ENCODE data around the gene IL34. TPM values are rescaled to one million over a fixed set of nuclear protein-coding genes. Genes with fewer than 3 reads are reported as not detected.

Gene IL34
- total and polyA plus RNA-seq, 4 donors: 0.25 to 0.93 (median 0.42) TPM

DNA sequence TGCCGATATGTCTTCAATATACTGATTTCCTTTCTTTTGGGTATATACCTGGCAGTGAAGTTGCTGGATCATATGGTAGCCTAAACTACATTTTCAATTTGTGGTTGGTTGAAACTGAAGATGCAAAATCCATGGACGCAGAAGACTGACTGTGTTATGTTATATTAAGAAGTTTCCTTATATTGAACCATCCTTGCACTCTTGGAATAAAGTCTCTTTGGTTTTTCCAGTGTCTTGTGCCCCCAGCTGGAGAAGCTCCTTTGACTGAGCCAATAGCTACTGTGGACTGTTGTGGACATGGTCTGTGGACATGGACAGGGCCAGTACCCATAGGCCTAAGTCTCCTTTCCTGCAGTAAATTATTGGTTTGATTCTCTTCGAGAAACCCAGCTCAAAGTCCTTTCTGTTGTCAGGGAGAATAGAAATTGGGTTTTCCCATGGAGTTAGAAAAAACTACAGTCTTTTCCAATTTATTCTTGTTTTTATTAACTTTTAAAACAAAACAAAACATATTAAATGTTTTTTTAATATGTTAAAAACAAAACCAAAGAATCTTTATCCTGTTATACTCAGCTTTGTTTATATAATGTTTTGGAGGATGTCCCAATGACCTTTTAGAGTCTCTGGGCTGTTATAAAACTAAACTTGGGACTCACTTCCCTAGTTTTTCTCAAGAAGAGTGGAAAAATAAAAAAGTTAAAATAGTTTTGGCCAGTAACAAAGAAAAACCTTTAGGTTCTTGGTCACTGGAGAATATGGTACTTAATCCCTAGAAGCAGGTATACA lies 15.2 kb upstream of the IL34 start:
- no peak for DNase-seq (ENCODE audit: low spot score)
- no peak overlapping the region for H3K9ac ChIP-seq (ENCODE audit: low read depth in 1 of 2, low read length in 2 of 2)
- H3K27ac ChIP-seq (ENCODE audit: low read depth in 1 of 2, low read length in 2 of 2): no peak overlapping the region
- H3K4me3 ChIP-seq (ENCODE audit: low read depth in 1 of 3, low read length in 3 of 3): no peak overlapping the region
- H3K27me3 ChIP-seq (ENCODE audit: control insufficient read depth in 4 of 4, insufficient read depth in 4 of 4, low read length in 3 of 4): no peaks in the 10 kb centered on the region
- 75% methylated on average over 3 of the region's 3 CpGs for WGBS
- H3K4me1 ChIP-seq (ENCODE audit: control insufficient read depth in 4 of 4, insufficient read depth in 4 of 4, low read length in 3 of 4): no peaks in the 10 kb centered on the region
- H3K36me3 ChIP-seq (ENCODE audit: control insufficient read depth in 4 of 4, insufficient read depth in 3 of 4, low read depth in 1 of 4, low read length in 3 of 4): no peaks in the 10 kb centered on the region
- TF ChIP-seq, protein P1, sequence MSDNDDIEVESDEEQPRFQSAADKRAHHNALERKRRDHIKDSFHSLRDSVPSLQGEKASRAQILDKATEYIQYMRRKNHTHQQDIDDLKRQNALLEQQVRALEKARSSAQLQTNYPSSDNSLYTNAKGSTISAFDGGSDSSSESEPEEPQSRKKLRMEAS (IDR thresholded peaks at IDR 0.05): no peak
- TF ChIP-seq ATF3 (IDR thresholded peaks at IDR 0.05): no peak
- TF ChIP-seq TAF1 (conservative IDR thresholded peaks at IDR 0.05): no peak
- no peak for TF ChIP-seq RXRA (IDR thresholded peaks at IDR 0.05)
- no peak for TF ChIP-seq GABPA (IDR thresholded peaks at IDR 0.05 in 1 of 2, conservative IDR thresholded peaks at IDR 0.05 in 1 of 2)
- TF ChIP-seq FOXA1 (IDR thresholded peaks at IDR 0.05): no peak
- no peak for TF ChIP-seq EGR1 (IDR thresholded peaks at IDR 0.05; ENCODE audit: low read depth in 2 of 2)
- TF ChIP-seq, protein P2, sequence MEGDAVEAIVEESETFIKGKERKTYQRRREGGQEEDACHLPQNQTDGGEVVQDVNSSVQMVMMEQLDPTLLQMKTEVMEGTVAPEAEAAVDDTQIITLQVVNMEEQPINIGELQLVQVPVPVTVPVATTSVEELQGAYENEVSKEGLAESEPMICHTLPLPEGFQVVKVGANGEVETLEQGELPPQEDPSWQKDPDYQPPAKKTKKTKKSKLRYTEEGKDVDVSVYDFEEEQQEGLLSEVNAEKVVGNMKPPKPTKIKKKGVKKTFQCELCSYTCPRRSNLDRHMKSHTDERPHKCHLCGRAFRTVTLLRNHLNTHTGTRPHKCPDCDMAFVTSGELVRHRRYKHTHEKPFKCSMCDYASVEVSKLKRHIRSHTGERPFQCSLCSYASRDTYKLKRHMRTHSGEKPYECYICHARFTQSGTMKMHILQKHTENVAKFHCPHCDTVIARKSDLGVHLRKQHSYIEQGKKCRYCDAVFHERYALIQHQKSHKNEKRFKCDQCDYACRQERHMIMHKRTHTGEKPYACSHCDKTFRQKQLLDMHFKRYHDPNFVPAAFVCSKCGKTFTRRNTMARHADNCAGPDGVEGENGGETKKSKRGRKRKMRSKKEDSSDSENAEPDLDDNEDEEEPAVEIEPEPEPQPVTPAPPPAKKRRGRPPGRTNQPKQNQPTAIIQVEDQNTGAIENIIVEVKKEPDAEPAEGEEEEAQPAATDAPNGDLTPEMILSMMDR (IDR thresholded peaks at IDR 0.05; ENCODE audit: low read depth, low read length, missing input control): no peak
- TF ChIP-seq, protein P3, sequence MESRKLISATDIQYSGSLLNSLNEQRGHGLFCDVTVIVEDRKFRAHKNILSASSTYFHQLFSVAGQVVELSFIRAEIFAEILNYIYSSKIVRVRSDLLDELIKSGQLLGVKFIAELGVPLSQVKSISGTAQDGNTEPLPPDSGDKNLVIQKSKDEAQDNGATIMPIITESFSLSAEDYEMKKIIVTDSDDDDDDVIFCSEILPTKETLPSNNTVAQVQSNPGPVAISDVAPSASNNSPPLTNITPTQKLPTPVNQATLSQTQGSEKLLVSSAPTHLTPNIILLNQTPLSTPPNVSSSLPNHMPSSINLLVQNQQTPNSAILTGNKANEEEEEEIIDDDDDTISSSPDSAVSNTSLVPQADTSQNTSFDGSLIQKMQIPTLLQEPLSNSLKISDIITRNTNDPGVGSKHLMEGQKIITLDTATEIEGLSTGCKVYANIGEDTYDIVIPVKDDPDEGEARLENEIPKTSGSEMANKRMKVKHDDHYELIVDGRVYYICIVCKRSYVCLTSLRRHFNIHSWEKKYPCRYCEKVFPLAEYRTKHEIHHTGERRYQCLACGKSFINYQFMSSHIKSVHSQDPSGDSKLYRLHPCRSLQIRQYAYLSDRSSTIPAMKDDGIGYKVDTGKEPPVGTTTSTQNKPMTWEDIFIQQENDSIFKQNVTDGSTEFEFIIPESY (IDR thresholded peaks at IDR 0.05): no peak
- TF ChIP-seq HNF4A (conservative IDR thresholded peaks at IDR 0.05): no peak
- no peak for TF ChIP-seq JUND (IDR thresholded peaks at IDR 0.05)
- no peak for TF ChIP-seq HNF4G (IDR thresholded peaks at IDR 0.05)
- no peak for TF ChIP-seq FOXA2 (IDR thresholded peaks at IDR 0.05)
- TF ChIP-seq RAD21 (IDR thresholded peaks at IDR 0.05): no peak
- no peaks in the 10 kb centered on the region for H3K9me3 ChIP-seq (ENCODE audit: control insufficient read depth in 4 of 4, low read length in 3 of 4)

GRCh38 chr16:70632273-70632672 lies 14.1 kb upstream of the IL34 start:
- no peak overlapping the region for H3K4me3 ChIP-seq (ENCODE audit: low read depth in 1 of 3, low read length in 3 of 3)
- no peaks in the 10 kb centered on the region for H3K36me3 ChIP-seq (ENCODE audit: control insufficient read depth in 4 of 4, insufficient read depth in 3 of 4, low read depth in 1 of 4, low read length in 3 of 4)
- 92% methylated on average over 5 of the region's 5 CpGs for WGBS
- no peak overlapping the region for H3K9ac ChIP-seq (ENCODE audit: low read depth in 1 of 2, low read length in 2 of 2)
- H3K27ac ChIP-seq (ENCODE audit: low read depth in 1 of 2, low read length in 2 of 2): no peak overlapping the region
- no peaks in the 10 kb centered on the region for H3K27me3 ChIP-seq (ENCODE audit: control insufficient read depth in 4 of 4, insufficient read depth in 4 of 4, low read length in 3 of 4)
- H3K4me1 ChIP-seq (ENCODE audit: control insufficient read depth in 4 of 4, insufficient read depth in 4 of 4, low read length in 3 of 4): no peaks in the 10 kb centered on the region
- no peak for DNase-seq (ENCODE audit: low spot score)
- no peaks in the 10 kb centered on the region for H3K9me3 ChIP-seq (ENCODE audit: control insufficient read depth in 4 of 4, low read length in 3 of 4)
- TF ChIP-seq GABPA (IDR thresholded peaks at IDR 0.05 in 1 of 2, conservative IDR thresholded peaks at IDR 0.05 in 1 of 2): no peak
- TF ChIP-seq RXRA (IDR thresholded peaks at IDR 0.05): no peak
- no peak for TF ChIP-seq REST (IDR thresholded peaks at IDR 0.05)
- TF ChIP-seq, protein P3 (IDR thresholded peaks at IDR 0.05): no peak
- no peak for TF ChIP-seq NR2F2 (IDR thresholded peaks at IDR 0.05)
- TF ChIP-seq JUND (IDR thresholded peaks at IDR 0.05): no peak
- no peak for TF ChIP-seq FOXA1 (IDR thresholded peaks at IDR 0.05)
- no peak for TF ChIP-seq HNF4G (IDR thresholded peaks at IDR 0.05)
- TF ChIP-seq YY1 (IDR thresholded peaks at IDR 0.05): no peak
- TF ChIP-seq, protein P2 (IDR thresholded peaks at IDR 0.05; ENCODE audit: low read depth, low read length, missing input control): no peak
- TF ChIP-seq ATF3 (IDR thresholded peaks at IDR 0.05): no peak
- TF ChIP-seq SP1 (IDR thresholded peaks at IDR 0.05): no peak
- TF ChIP-seq HNF4A (conservative IDR thresholded peaks at IDR 0.05): no peak
- TF ChIP-seq RAD21 (IDR thresholded peaks at IDR 0.05): no peak
